Measurements from ENCODE around the gene SLC13A1.

DNA sequence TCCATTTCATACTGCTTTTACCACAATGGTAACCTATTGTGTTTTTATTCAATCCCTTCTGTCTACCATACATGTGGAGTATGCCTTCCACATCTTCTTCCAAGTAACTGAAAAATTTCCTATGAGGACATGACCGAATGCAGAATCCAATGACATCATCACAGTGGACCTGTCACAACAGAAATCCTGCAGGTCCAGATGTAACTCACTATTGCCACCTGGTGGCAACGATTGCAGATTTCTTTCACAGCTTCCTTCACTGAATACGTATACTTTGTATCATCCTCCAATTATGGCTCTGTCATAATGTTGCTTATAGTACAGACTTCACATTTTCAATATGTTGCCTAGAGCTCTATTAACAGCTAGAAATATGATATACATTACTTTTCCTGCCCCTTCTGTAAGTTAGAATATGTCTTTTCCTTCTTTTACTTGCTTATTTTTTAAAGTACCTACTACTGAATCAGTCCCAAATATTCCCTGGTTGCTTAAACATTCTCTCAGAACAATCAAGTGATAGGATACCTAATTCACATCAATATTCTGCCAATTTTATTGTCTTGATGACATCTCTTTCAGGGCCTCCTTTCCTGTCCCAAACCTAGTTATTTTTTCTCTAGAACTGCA, 45.4 kb downstream of the SLC13A1 start:
- TF ChIP-seq, protein P1, sequence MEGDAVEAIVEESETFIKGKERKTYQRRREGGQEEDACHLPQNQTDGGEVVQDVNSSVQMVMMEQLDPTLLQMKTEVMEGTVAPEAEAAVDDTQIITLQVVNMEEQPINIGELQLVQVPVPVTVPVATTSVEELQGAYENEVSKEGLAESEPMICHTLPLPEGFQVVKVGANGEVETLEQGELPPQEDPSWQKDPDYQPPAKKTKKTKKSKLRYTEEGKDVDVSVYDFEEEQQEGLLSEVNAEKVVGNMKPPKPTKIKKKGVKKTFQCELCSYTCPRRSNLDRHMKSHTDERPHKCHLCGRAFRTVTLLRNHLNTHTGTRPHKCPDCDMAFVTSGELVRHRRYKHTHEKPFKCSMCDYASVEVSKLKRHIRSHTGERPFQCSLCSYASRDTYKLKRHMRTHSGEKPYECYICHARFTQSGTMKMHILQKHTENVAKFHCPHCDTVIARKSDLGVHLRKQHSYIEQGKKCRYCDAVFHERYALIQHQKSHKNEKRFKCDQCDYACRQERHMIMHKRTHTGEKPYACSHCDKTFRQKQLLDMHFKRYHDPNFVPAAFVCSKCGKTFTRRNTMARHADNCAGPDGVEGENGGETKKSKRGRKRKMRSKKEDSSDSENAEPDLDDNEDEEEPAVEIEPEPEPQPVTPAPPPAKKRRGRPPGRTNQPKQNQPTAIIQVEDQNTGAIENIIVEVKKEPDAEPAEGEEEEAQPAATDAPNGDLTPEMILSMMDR (IDR thresholded peaks at IDR 0.05): peak; percentile 66 to 89 (median 78)
- TF ChIP-seq POLR2A (IDR thresholded peaks at IDR 0.05): no peak
